Astrocyte of the cerebellum (primary cell): ENCODE measurements around the gene ANAPC5.

ENCODE experiments used
- DNase-seq: peaks from one replicate; pipeline ENCODE4 v3.0.0-alpha.2; 2011; ENCODE audit warnings: low read depth
- H3K4me3 ChIP-seq: 2 replicates; pipeline ENCODE4 v1.5.1; 2011; ENCODE audit warnings: mild to moderate bottlenecking, low read depth, low read length, moderate library complexity
- CTCF ChIP-seq: IDR thresholded peaks from 2 replicates; pipeline ENCODE4 v1.5.1; 2012; ENCODE audit warnings: low read length, low read depth, moderate library complexity, mild to moderate bottlenecking; ENCODE audit errors: missing control alignments
- in situ Hi-C: cut with HindIII; loops from 2 replicates; pipeline ENCODE4 v1.10.0; 2017; ENCODE audit warnings: low sequenced_read_pairs

Gene ANAPC5

GRCh38 chr12:121261398-121261797 lies 90.8 kb downstream of the ANAPC5 start:
- no peak for DNase-seq
- TF ChIP-seq CTCF, result no peak
- no peak overlapping the region for H3K4me3 ChIP-seq
- in situ Hi-C loops, result no loop called here

GRCh38 chr12:121260091-121260490 lies 92.1 kb downstream of the ANAPC5 start:
- no peak for TF ChIP-seq CTCF
- in situ Hi-C loops, result no loop called here
- DNase-seq, result no peak
- no peak overlapping the region for H3K4me3 ChIP-seq

GRCh38 chr12:121259074-121259473 lies 93.1 kb downstream of the ANAPC5 start:
- no peak overlapping the region for H3K4me3 ChIP-seq
- TF ChIP-seq CTCF, result no peak
- no peak for DNase-seq
- in situ Hi-C loops, result no loop called here
